Nucleus accumbens (tissue), 56 donors: ENCODE data around the gene TRIM62.
"Not testable (repeated sequence)": the region's sequence is repeated elsewhere in the genome, so short reads cannot be mapped to it uniquely, and the experiment has no call there.

Experiments
- DNase-seq, 56 donors: peaks; one replicate each; lab custom pipeline; 2025; lab: John Stamatoyannopoulos, UW

The TRIM62 gene

DNA sequence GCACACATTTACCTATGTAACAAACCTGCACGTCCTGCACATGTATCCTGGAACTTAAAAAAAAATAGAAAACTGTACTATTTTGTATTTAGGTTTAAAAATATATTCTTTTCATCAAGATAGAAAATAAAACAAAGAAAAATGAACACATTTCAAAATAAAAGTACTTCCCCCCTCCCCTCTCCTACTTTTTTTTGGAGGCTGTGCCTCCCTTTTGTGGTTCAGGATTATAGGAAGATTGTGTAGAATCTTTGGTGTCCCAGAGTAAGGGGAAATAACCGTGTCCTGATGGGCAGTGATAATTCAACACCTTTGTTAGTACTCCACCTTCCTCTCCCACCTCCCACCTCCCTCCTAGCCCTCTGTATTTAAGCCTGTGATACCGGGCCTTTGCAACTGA lies 40.1 kb downstream of the TRIM62 start:
- DNase-seq = no peak

GRCh38 chr1:33141216-33141615 lies 40.6 kb downstream of the TRIM62 start:
- no peak for DNase-seq

DNA sequence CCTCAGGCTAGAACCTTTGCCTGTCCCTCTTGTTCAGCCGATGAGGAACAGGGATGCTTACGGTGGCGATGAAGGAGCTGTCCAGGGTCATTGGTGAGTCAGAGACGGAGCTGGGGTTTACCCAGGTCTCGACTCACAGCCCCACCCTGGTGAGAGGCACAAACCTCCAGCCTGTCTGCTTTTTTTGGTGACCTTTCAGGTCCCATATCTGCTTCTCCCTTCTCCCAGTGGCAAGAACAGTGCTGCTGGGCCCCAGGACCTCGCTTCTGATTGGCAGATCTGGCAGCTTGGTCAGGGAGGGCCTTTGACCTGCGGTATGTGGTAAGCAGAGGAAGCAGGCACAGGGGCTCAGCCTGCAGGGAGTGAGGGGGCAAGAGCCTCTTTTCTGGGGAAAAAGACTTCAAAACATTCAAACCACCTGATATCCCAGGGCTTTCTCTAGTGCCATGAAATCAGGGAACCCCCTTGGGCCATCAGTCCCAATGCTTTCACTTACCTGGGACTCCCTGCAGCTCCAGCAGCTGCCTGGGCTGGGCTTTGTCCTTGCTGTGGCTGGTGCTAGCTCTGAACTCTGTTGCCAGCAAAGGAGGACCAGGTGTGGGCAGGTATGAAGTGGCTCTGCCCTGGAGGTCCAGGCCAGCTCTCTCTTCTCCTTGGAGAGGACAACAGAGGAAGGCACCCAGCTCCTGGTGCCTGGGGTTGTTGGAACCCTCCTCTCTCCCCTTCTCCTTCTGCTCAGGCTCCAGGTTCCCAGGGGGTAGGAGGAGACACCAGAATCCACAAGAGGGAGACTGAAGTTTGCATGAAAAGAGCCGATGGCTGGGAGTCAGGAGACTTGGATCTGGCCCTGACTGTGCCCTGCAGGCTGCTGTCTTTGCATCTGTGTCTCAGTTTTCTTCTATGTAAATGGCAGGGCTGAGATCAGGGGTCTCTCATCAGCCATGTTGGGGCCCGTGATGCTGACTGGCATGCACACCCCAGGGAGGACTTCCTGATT lies 41.4 kb downstream of the TRIM62 start:
- DNase-seq = no peak

DNA sequence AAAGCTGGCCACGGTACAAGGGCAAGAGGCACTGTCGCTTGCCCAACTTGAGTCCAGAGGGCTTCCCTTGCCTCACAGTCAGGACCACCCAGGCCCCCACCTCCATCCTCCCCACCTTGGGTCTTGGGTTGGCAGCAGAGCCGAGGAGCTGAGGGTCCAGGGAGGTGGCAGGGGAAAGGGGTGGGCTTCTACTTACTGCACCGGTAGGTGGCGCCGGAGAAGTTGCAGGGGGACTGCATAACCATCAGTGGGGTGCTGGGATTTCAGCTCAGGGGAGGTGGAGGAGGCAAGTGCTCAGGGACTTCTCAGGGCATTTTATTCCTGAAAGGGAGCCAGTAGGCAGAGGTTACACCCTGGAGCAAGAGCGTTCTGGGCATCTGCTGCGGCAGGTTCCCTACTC lies 44.0 kb downstream of the TRIM62 start:
- DNase-seq = peak in 36 of 56 donors; percentile 3 to 72 (median 17)

- not testable (repeated sequence) for DNase-seq
Measured at GRCh38 chr1:33136041-33136440, 45.8 kb downstream of the TRIM62 start.

GRCh38 chr1:33133478-33134105 lies 48.3 kb downstream of the TRIM62 start:
- DNase-seq = no peak

- no peak for DNase-seq
Measured at GRCh38 chr1:33132549-33132948, 49.3 kb downstream of the TRIM62 start.

GRCh38 chr1:33131191-33131590 lies 50.7 kb downstream of the TRIM62 start:
- DNase-seq = no peak

- DNase-seq = no peak
Measured at GRCh38 chr1:33130297-33130696, 51.5 kb downstream of the TRIM62 start.

GRCh38 chr1:33128781-33129180 lies 53.1 kb downstream of the TRIM62 start:
- DNase-seq = no peak

DNA sequence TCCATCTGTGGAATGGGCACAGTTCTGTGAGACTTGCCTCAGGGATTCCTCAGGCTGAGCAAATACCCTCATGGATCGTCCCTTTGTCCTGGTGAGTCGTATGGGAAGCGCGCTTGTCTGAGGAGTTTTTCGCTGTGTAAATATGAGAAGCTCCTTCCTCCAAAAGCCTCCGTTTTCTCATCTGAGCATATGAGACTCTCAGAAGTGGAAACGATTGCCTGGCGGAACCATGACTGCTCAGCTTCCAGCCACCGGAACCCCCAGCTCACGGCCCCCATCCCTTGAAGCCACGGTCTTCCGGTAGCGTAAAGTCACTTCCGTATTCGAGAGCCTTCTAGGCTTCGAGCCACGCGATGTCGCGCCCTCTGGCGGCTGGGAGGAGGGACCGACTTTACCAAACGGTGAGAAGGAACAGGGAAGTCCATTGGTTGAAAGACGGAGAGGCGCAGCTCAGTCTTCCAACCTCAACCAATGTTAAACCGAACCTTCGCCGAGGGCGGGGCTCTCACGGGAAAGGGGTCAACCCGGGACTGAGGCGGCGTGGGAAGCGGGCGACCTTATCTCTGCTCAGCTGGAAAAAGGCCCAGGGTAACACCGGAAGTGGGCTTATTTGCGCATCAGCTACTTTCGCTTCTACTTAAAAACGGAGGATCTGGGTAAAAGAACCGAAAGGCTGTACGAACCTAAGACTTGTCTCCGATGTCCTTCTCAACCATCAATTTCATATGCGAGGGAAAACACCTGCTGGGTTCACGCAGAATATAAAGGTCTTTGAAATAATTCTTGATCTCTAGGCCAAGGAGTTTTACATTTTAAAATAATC lies 54.6 kb downstream of the TRIM62 start:
- DNase-seq = peak; percentile 83 to 99 (median 96)

DNA sequence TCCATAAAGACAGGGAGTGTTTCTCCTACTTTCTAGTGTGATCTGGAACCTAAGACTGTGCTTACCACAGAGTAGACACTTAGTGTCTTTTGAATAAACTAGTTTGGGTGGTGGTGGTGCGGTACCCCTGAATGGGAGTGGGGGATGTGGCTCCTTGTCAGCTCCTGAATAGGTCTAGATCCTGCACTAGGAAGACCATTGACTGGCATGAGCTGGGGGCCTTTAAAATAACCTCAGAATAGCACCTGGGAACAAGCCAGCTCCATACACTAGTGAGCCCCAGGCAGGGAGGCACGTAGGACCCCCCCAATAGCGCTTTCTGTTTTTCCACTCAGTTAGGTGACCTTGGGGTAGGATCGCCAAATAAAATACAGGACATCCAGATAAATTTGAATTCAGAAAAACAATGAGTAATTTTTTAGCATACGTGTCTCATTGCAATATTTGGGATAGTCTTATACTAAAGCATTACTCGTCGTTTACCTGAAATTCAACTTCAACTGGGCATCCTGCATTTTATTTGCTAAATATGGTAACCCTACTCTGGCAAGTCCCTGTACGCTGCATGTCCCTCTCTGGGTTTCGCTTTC lies 55.3 kb downstream of the TRIM62 start:
- DNase-seq = no peak

GRCh38 chr1:33124647-33125046 lies 57.2 kb downstream of the TRIM62 start:
- DNase-seq = not testable (repeated sequence)

DNA sequence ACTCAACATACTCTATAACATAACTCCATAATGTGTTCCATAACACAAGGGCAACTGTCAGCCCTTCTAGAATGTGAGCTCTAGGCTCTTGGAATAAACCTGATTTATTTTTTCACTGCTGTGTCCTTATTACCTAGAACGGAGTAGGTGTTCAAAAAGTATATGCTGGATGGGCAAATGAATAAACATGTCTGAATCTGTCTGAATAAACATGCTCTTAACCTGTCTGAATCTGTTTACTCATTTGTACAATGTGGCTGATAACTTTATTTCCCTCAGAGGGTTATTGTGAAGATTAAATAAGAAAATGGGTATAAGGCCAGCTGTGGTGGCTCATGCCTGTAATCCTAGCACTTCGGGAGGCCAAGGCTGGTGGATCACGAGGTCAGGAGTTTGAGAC lies 58.6 kb downstream of the TRIM62 start:
- DNase-seq = no peak

- no peak for DNase-seq
Measured at GRCh38 chr1:33122483-33123178, 59.2 kb downstream of the TRIM62 start.

DNA sequence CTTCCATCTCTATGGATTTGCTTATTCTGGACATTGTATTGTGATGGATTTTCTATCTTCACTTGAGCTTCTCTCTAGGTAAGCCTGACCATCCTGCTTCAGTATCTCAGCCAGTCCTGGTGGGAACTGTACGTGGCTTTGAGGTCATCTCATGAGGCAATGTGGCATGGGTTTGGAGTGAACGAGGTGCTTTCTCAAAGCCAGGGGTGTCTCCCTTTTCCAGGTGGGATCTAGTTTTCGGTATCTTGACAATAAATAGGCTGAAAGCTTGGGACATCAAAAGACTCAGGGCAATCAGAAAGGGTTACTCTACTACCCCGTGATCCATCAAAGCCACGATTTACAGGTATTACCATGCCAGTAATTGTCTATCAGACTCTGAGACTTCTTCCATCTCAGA lies 60.1 kb downstream of the TRIM62 start:
- DNase-seq = no peak

DNA sequence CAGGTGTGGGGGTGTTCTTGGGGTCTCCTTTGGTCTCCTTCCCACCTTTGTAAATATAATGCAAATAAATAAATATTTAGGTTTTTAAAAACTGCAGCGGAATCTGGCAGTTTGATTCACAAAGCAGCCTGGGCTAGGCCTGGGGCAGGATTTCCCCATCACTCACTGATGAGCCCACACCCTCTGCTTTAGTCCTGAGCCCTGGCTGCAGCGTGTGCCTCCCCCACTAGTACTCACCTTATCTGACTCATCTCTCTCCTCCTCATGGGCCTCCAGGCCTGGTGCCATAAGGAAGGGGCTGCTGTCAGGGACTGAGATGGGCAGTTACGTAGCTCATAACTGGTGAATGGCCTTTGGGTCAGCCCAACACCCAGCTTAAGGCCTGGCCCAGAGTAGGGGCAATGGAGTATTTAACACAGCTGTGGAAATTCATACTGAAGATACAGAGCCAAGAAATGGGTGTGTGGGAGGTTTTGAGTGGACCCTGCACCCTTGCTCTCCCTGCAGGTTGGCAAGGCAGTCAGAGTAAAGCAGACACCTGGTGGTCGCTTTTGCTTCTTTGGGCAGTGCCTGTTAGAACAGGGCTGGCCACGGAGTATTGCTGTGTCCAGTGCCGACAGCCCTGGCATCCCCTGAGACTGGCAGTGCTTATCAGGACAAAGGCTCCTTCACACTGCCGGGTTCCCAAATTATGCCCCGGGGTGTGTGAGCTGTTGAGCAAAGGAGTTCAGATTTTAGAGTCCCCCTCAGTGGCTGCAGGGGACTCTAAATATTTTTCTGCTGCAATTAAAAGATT lies 61.2 kb downstream of the TRIM62 start:
- DNase-seq = no peak

DNA sequence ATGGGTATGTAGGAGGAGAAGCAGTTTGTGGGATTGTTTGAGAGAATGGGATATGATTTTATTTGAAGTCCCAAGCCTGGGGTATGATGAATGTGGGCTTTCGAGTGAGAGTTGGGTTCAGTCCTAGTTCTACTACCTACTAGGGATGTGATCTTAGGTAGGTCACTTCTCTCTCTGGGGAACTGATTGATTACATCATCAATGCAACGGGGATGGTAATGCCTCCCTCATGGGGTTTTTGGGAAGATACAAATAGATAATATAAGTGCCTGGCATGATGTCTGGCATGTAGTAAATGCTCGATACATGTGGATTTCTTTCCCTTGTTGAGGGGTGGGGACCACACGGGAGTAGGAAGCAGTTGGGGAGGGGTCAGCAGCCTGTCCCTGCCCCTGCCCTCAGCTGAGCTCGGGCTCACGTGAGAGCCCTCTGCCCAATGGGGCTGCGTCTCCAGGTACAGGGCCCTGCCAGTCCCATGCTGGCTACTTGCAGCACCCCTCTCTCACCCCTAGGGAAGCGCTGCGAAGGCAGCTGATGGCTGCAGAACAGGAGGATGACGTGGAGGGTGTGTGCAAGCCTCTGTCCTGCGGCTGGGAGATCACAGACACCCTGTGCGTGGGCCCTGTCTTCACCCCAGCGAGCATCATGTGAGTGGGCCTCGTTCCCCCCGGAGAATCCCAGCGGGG lies 62.2 kb downstream of the TRIM62 start:
- no peak for DNase-seq
